PC-3 (cell line): ENCODE data around the gene UNC50. TPM values are rescaled to one million over a fixed set of nuclear protein-coding genes. Genes with fewer than 3 reads are reported as not detected.

ENCODE experiments used
- ATAC-seq: fragments of 200-7000 bp; cut with Tn5 transposase; 2 replicates; pipeline ENCODE4 v1.9.1; 2020; ENCODE audit warnings: mild to moderate bottlenecking, moderate library complexity
- BruUV-seq: library from RNA; stranded (reverse); fragments of 400-500 nt; replicated peaks from 2 replicates; lab custom pipeline; 2021; lab: Mats Ljungman, UMichigan
- CTCF ChIA-PET: fragments of 300-600 bp; sonication (Branson Sonifier 250); formaldehyde crosslinking; loops from one replicate; lab custom pipeline; 2022; ENCODE audit warnings: antibody characterized with exemption; lab: Charles Lee
- POLR2A ChIA-PET: fragments of 300-600 bp; sonication (Branson Sonifier 250); formaldehyde crosslinking; loops from one replicate; lab custom pipeline; 2022; ENCODE audit warnings: antibody characterized with exemption; ENCODE audit not compliant: unreplicated experiment; lab: Charles Lee
- DNase-seq: peaks from one replicate; pipeline ENCODE4 v3.0.0-alpha.2; 2015
- H2AFZ ChIP-seq: fragments of 300-600 bp; sonication (generic); 2 replicates; pipeline ENCODE4 v1.6.0; 2016; ENCODE audit warnings: antibody characterized with exemption, low read length
- H3F3A ChIP-seq: fragments of 300-600 bp; sonication (generic); one replicate; pipeline ENCODE4 v1.6.0; 2017; ENCODE audit warnings: antibody characterized with exemption, low read length, control low read depth, mild to moderate bottlenecking; ENCODE audit not compliant: unreplicated experiment
- H3K27ac ChIP-seq: fragments of 300-600 bp; sonication (generic); 2 replicates; pipeline ENCODE4 v1.5.1; 2016; ENCODE audit warnings: mild to moderate bottlenecking, low read length
- H3K27me3 ChIP-seq: fragments of 300-600 bp; sonication (generic); 2 replicates; pipeline ENCODE4 v1.6.1; 2016; ENCODE audit warnings: low read length, mixed read lengths
- H3K36me3 ChIP-seq: fragments of 300-600 bp; sonication (generic); 2 replicates; pipeline ENCODE4 v1.6.1; 2016; ENCODE audit warnings: low read depth, mixed run types, low read length, mixed read lengths
- H3K4me1 ChIP-seq: fragments of 300-600 bp; sonication (generic); 2 replicates; pipeline ENCODE4 v1.5.1; 2016; ENCODE audit warnings: low read length; ENCODE audit not compliant: insufficient read depth
- H3K4me2 ChIP-seq: fragments of 300-600 bp; sonication (generic); 2 replicates; pipeline ENCODE4 v1.6.0; 2016; ENCODE audit warnings: low read length
- H3K4me3 ChIP-seq: fragments of 300-600 bp; sonication (generic); 2 replicates; pipeline ENCODE4 v1.5.1; 2016; ENCODE audit warnings: mild to moderate bottlenecking, low read length, mixed read lengths
- H3K79me2 ChIP-seq: fragments of 300-600 bp; sonication (generic); 2 replicates; pipeline ENCODE4 v1.6.1; 2017; ENCODE audit warnings: low read length, mixed read lengths
- H3K9ac ChIP-seq: fragments of 300-600 bp; sonication (generic); 2 replicates; pipeline ENCODE4 v1.6.0; 2016; ENCODE audit warnings: mild to moderate bottlenecking, low read length
- H3K9me2 ChIP-seq: fragments of 300-600 bp; sonication (generic); replicated peaks from 2 replicates; pipeline ENCODE4 v1.6.1; 2016; ENCODE audit warnings: mixed run types, low read length, mixed read lengths
- H3K9me3 ChIP-seq: fragments of 300-600 bp; sonication (generic); 2 replicates; pipeline ENCODE4 v1.6.1; 2016; ENCODE audit warnings: low read length, mixed read lengths
- H4K20me1 ChIP-seq: fragments of 300-600 bp; sonication (generic); 2 replicates; pipeline ENCODE4 v1.6.1; 2016; ENCODE audit warnings: low read length, mixed read lengths
- EZH2 ChIP-seq: fragments of 300-600 bp; sonication (generic); IDR thresholded peaks from one replicate; pipeline ENCODE4 v1.6.1; 2017; ENCODE audit warnings: antibody characterized with exemption, mild to moderate bottlenecking, low read length; ENCODE audit not compliant: unreplicated experiment
- EZH2phosphoT487 ChIP-seq: fragments of 300-600 bp; sonication (generic); IDR thresholded peaks from 2 replicates; pipeline ENCODE4 v1.6.1; 2018; ENCODE audit warnings: mild to moderate bottlenecking, antibody characterized with exemption, low read length, borderline replicate concordance
- intact Hi-C: fragments of 100-400 bp; cut with micrococcal nuclease; formaldehyde crosslinking; loops from 2 replicates; pipeline ENCODE4 v1.9.0; 2023
- total RNA-seq: library from RNA; depleted of rRNA; stranded (reverse); fragments of >200 nt; gene quantifications from 2 replicates; pipeline ENCODE4 v1.2.3, GENCODE V29; 2014
- TF ChIP-seq, protein P1 (sequence below): fragments of 300-600 bp; sonication (generic); conservative IDR thresholded peaks from 2 replicates; pipeline ENCODE4 v1.5.1; 2017; ENCODE audit warnings: antibody characterized with exemption, low read depth, mild to moderate bottlenecking, low read length

The UNC50 gene
- total RNA-seq, 1 experiment from 2014 or later: 26.0 TPM

DNA sequence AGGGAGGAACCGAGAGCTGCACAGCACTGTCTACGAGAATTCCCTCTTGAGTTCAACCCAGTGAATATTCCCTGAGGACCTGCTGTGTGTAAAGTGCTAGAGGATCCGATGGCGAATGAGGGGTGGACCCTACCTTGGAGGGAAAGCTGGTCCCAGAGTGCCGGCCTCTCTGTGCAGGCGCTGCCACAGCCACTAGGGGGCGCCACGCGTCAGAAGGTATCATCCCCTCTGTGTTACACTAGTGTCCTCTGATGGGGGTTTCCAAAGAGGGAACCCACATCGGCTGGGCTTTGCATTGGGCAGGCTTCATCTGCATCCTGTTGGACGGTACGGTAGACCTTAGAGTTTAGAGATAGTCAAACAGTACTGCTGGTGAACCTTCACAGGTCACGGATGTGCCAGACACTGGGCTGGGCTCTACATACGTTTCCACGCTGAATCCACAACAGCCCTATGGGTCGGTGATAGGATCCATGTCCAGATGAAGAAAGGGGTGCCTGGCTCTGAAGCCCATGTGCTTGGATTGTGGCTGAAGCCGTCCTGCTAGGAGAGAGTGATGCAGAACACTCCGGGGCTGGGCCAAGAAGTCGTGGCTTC is 39.1 kb upstream of the UNC50 start:
- no TSS peak for BruUV-seq
- Histone ChIP-seq H3K4me3 (no peak overlapping the region), H3K9ac (no peak overlapping the region), H3K9me2 (no peaks in the 10 kb centered on the region), H3K79me2 (no peaks in the 10 kb centered on the region), H3K27ac (no peak overlapping the region), H3K9me3 (no peaks in the 10 kb centered on the region), H3K27me3 (no peaks in the 10 kb centered on the region), H3K4me2 (no peak overlapping the region), H3K36me3 (no peaks in the 10 kb centered on the region; the same call in none of the 2 replicates), H3F3A (no peaks in the 10 kb centered on the region), H2AFZ (no peak overlapping the region), H3K4me1 (no peaks in the 10 kb centered on the region), H4K20me1 (no peaks in the 10 kb centered on the region)
- DNase-seq (peak; percentile 46), ATAC-seq (peak; percentile 87)
- intact Hi-C loops: no loop called here
- TF ChIP-seq, protein P1, sequence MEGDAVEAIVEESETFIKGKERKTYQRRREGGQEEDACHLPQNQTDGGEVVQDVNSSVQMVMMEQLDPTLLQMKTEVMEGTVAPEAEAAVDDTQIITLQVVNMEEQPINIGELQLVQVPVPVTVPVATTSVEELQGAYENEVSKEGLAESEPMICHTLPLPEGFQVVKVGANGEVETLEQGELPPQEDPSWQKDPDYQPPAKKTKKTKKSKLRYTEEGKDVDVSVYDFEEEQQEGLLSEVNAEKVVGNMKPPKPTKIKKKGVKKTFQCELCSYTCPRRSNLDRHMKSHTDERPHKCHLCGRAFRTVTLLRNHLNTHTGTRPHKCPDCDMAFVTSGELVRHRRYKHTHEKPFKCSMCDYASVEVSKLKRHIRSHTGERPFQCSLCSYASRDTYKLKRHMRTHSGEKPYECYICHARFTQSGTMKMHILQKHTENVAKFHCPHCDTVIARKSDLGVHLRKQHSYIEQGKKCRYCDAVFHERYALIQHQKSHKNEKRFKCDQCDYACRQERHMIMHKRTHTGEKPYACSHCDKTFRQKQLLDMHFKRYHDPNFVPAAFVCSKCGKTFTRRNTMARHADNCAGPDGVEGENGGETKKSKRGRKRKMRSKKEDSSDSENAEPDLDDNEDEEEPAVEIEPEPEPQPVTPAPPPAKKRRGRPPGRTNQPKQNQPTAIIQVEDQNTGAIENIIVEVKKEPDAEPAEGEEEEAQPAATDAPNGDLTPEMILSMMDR: peak; percentile 93
- TF ChIP-seq EZH2: no peak
- CTCF ChIA-PET: no interaction called here
- POLR2A ChIA-PET: no interaction called here

GRCh38 chr2:98569915-98570314 is 38.5 kb upstream of the UNC50 start:
- H4K20me1 ChIP-seq: no peaks in the 10 kb centered on the region
- ChIA-PET POLR2A (no interaction called here), CTCF (no interaction called here)
- H3K27ac ChIP-seq: no peak overlapping the region
- no peak overlapping the region for H2AFZ ChIP-seq
- H3K4me2 ChIP-seq: no peak overlapping the region
- H3K79me2 ChIP-seq: no peaks in the 10 kb centered on the region
- H3K9me2 ChIP-seq: no peaks in the 10 kb centered on the region
- no peak overlapping the region for H3K4me3 ChIP-seq
- no TSS peak for BruUV-seq
- no peaks in the 10 kb centered on the region; the same call in none of the 2 replicates for H3K36me3 ChIP-seq
- no peak overlapping the region for H3K9ac ChIP-seq
- no peaks in the 10 kb centered on the region for H3K9me3 ChIP-seq
- no peaks in the 10 kb centered on the region for H3K4me1 ChIP-seq
- DNase-seq (no peak), ATAC-seq (no peak)
- TF ChIP-seq, protein P1: no peak
- H3F3A ChIP-seq: no peaks in the 10 kb centered on the region
- no peaks in the 10 kb centered on the region for H3K27me3 ChIP-seq
- intact Hi-C loops: no loop called here

- BruUV-seq: no TSS peak
- no peaks in the 10 kb centered on the region for H4K20me1 ChIP-seq
- ChIA-PET CTCF (no interaction called here), POLR2A (no interaction called here)
- H3F3A ChIP-seq: no peaks in the 10 kb centered on the region
- TF ChIP-seq EZH2phosphoT487: no peak
- TF ChIP-seq, protein P1: no peak
- no peak for TF ChIP-seq EZH2
- intact Hi-C loops: no loop called here
- H3K36me3 ChIP-seq: no peaks in the 10 kb centered on the region; the same call in none of the 2 replicates
- no peak overlapping the region for H3K4me3 ChIP-seq
- no peak overlapping the region for H2AFZ ChIP-seq
- no peaks in the 10 kb centered on the region for H3K9me3 ChIP-seq
- no peaks in the 10 kb centered on the region for H3K9me2 ChIP-seq
- no peak for DNase-seq
- ATAC-seq: no peak
- no peak overlapping the region for H3K27ac ChIP-seq
- no peak overlapping the region for H3K9ac ChIP-seq
- H3K4me1 ChIP-seq: no peaks in the 10 kb centered on the region
- no peaks in the 10 kb centered on the region for H3K27me3 ChIP-seq
- H3K4me2 ChIP-seq: no peak overlapping the region
- no peaks in the 10 kb centered on the region for H3K79me2 ChIP-seq
Measured at GRCh38 chr2:98570356-98570755, 38.0 kb upstream of the UNC50 start.
